CD4-positive, alpha-beta T cell treated with Interleukin-4 for 1 hour (primary cell): ENCODE measurements around the gene ZAP70.
"Not testable (repeated sequence)": the region's sequence is repeated elsewhere in the genome, so short reads cannot be mapped to it uniquely, and the experiment has no call there.

Experiments
- DNase-seq, 2 donors: peaks; one replicate each; pipeline ENCODE4 v3.0.0-alpha.2; 2020 to 2022

The ZAP70 gene

GRCh38 chr2:97699765-97700444, 13.5 kb upstream of the ZAP70 start:
- peak; percentile 63 to 72 for DNase-seq

GRCh38 chr2:97701186-97701585, 12.2 kb upstream of the ZAP70 start:
- no peak for DNase-seq

- DNase-seq, result no peak
Observed at GRCh38 chr2:97701851-97702465, 11.4 kb upstream of the ZAP70 start.

- DNase-seq, result no peak
Observed at GRCh38 chr2:97702731-97703470, 10.5 kb upstream of the ZAP70 start.

- DNase-seq, result no peak
Observed at GRCh38 chr2:97703741-97704140, 9.6 kb upstream of the ZAP70 start.

GRCh38 chr2:97704989-97705388, 8.4 kb upstream of the ZAP70 start:
- DNase-seq, result no peak

- DNase-seq, result no peak
Observed at GRCh38 chr2:97706112-97706511, 7.3 kb upstream of the ZAP70 start.

GRCh38 chr2:97706708-97707345, 6.5 kb upstream of the ZAP70 start:
- no peak for DNase-seq

GRCh38 chr2:97707362-97708047, 5.9 kb upstream of the ZAP70 start:
- DNase-seq, result no peak

GRCh38 chr2:97708048-97708380, 5.4 kb upstream of the ZAP70 start:
- no peak for DNase-seq

GRCh38 chr2:97708608-97709007, 4.8 kb upstream of the ZAP70 start:
- no peak for DNase-seq

GRCh38 chr2:97711394-97711711, 2.0 kb upstream of the ZAP70 start:
- DNase-seq, result no peak

- not testable (repeated sequence) for DNase-seq
Observed at GRCh38 chr2:97712175-97712574, 1.2 kb upstream of the ZAP70 start.

GRCh38 chr2:97712693-97713295, 582 bp upstream of the ZAP70 start:
- peak; percentile 14 to 43 for DNase-seq

- no peak for DNase-seq
Observed at GRCh38 chr2:97714084-97714949, 941 bp downstream of the ZAP70 start.

- no peak for DNase-seq
Observed at GRCh38 chr2:97714950-97715652, 1.7 kb downstream of the ZAP70 start.

GRCh38 chr2:97715951-97716694, 2.7 kb downstream of the ZAP70 start:
- no peak for DNase-seq

- no peak for DNase-seq
Observed at GRCh38 chr2:97716695-97717612, 3.6 kb downstream of the ZAP70 start.

- DNase-seq, result no peak
Observed at GRCh38 chr2:97717613-97717995, 4.2 kb downstream of the ZAP70 start.
